ENCODE results near the gene MRGPRX1. TPM values are rescaled to one million over a fixed set of nuclear protein-coding genes. Genes with fewer than 3 reads are reported as not detected.

Gene MRGPRX1
- total RNA-seq, 1 experiment from 2014 or later: not detected

DNA sequence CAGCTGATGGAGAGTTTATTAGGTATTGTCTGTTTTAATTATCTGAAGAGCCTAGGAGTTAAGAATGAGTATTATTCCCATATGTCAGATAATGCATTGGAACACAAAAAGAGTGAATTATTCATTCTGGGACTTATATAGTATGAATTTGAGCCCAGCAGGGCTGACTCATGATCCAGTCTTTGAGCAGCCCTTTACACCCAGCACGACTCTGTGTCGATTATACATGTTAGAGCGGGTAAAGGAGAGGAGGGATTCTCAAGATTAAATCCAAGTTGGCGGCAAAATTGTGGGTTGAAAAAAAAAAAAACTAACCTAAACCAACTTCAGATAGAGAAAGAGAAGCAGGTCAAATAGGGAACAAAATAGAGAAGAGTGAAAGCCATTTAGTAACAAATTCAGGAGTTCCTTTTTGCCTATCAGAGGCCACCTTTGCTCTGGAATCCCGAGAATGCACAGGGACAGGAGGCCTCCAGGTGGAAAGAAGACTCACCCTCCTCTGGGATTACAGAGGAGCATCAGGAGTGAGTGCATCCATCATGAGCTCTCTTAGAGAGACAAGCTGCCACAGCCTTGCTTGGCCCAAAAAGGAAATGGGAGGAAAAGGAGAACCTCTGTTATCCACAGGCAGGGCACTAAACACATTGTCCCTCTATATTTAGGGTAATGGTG lies 3.1 kb downstream of the MRGPRX1 start:
- Mint-ChIP-seq H3K4me1 (no peaks in the 10 kb centered on the region; a peak in 1 of 4 replicates), H3K4me3 (no peak overlapping the region), H3K9me3 (no peaks in the 10 kb centered on the region), H3K27ac (peak overlapping the region in 1 of 3 experiments; percentile 81; a peak in 1 of 7 replicates), H3K27me3 (ENCODE audit: low read depth) (no peaks in the 10 kb centered on the region), H3K36me3 (ENCODE audit: insufficient read depth in 1 of 3, low read depth in 3 of 3) (no peaks in the 10 kb centered on the region)
- no peak overlapping the region for H3K9ac ChIP-seq (ENCODE audit: extremely low read depth, insufficient read length, low read length)
- H2BK120ac ChIP-seq (ENCODE audit: low read depth, low read length, poor library complexity, severe bottlenecking): no peak overlapping the region
- H3K14ac ChIP-seq (ENCODE audit: insufficient read depth, low read length): no peak overlapping the region
- DNase-seq: peak; percentile 41
- H3T11ph ChIP-seq (ENCODE audit: low read length): no peak overlapping the region
- H3K4me2 ChIP-seq (ENCODE audit: insufficient read depth, insufficient read length, low read length): no peak overlapping the region
- no peaks in the 10 kb centered on the region for H3K79me2 ChIP-seq (ENCODE audit: insufficient read depth, low read length)
- H4K20me1 ChIP-seq (ENCODE audit: control insufficient read depth, insufficient read depth, insufficient read length): no peaks in the 10 kb centered on the region
- no peak overlapping the region for H2AK5ac ChIP-seq (ENCODE audit: insufficient read length, low read length)
- no peaks in the 10 kb centered on the region for H3K27me3 ChIP-seq (ENCODE audit: insufficient read depth, low read length)
- peaks cover 2% of the 10 kb centered on the region; the same call in 1 of the 2 replicates for H3K4me1 ChIP-seq (ENCODE audit: insufficient read depth, low read length)
- H2BK20ac ChIP-seq (ENCODE audit: low read depth, low read length, poor library complexity, severe bottlenecking): no peak overlapping the region
- no peak overlapping the region for H4K8ac ChIP-seq (replicated peaks; ENCODE audit: insufficient read length, low read depth, low read length)
- H3K23ac ChIP-seq (ENCODE audit: insufficient read length, low read depth, low read length): no peak overlapping the region
- no peak overlapping the region for H2BK12ac ChIP-seq (ENCODE audit: insufficient read length, low read depth, low read length)
- no peak overlapping the region for H3K27ac ChIP-seq (ENCODE audit: insufficient read length, low read depth, low read length)
- no peak overlapping the region for H4K5ac ChIP-seq (ENCODE audit: insufficient read length, low read depth, low read length)
- H3K79me1 ChIP-seq (ENCODE audit: insufficient read depth, low read depth, low read length, poor library complexity, severe bottlenecking): no peaks in the 10 kb centered on the region
- WGBS (ENCODE audit: extremely low coverage, insufficient read length, low lambda C conversion rate): no CpG with 5 or more reads among the region's 5 CpGs
- no peak overlapping the region for H2BK5ac ChIP-seq (ENCODE audit: insufficient read length, low read length)
- no peak overlapping the region for H2AFZ ChIP-seq (ENCODE audit: low read length)
- H3K4ac ChIP-seq (ENCODE audit: low read depth, low read length): no peak overlapping the region
- no peak overlapping the region for H3K18ac ChIP-seq (ENCODE audit: insufficient read length, low read depth, low read length)
- H4K91ac ChIP-seq (ENCODE audit: insufficient read length, low read depth, low read length): no peak overlapping the region
- H3K56ac ChIP-seq (ENCODE audit: insufficient read length, low read depth, low read length): no peak overlapping the region
- H3K23me2 ChIP-seq (ENCODE audit: insufficient read length, low read depth, low read length, poor library complexity, severe bottlenecking): no peaks in the 10 kb centered on the region
- no peak overlapping the region for H2BK15ac ChIP-seq (ENCODE audit: low read depth, low read length)
- no peaks in the 10 kb centered on the region for H3K9me3 ChIP-seq (ENCODE audit: control insufficient read depth, low read depth, low read length)
- TF ChIP-seq, protein P1, sequence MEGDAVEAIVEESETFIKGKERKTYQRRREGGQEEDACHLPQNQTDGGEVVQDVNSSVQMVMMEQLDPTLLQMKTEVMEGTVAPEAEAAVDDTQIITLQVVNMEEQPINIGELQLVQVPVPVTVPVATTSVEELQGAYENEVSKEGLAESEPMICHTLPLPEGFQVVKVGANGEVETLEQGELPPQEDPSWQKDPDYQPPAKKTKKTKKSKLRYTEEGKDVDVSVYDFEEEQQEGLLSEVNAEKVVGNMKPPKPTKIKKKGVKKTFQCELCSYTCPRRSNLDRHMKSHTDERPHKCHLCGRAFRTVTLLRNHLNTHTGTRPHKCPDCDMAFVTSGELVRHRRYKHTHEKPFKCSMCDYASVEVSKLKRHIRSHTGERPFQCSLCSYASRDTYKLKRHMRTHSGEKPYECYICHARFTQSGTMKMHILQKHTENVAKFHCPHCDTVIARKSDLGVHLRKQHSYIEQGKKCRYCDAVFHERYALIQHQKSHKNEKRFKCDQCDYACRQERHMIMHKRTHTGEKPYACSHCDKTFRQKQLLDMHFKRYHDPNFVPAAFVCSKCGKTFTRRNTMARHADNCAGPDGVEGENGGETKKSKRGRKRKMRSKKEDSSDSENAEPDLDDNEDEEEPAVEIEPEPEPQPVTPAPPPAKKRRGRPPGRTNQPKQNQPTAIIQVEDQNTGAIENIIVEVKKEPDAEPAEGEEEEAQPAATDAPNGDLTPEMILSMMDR (conservative IDR thresholded peaks at IDR 0.05): no peak

All from H9 (cell line).